ENCODE data around the gene TJP2.
"Not testable (repeated sequence)": the region's sequence is repeated elsewhere in the genome, so short reads cannot be mapped to it uniquely, and the experiment has no call there.

Gene TJP2

DNA sequence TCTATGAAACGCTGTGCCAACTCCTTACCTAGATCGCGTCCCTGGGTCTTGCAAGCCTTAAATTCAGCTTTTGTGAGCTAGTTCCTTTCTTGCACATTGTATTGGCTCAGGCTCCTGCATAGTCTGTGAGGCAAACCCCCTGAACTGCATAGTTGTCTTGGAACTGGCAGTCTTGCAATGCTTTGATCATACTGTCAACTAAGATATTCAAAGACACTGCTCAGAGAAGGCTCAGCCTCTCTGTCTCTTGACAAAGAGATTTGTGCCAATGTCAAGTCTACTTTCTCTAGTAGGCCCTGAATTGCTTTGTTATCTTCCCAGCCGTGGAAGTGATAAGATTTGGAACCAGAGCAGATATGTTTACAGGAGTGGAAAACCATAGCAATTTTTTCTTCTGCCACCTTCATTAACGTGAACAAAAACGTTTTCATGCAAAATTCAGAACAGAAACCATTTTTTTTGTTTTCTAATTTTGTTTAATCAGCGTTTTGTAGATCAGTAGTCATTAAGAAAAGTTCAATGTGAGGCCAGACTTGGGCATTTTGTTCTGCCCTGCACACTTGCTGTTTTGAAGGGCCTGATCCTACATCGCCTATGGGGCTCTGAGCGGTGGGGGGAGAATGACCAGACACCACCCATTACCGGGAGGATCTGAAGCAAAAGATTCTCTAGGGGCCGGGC lies 123.4 kb downstream of the TJP2 start:
- DNase-seq: peak; percentile 38

DNA sequence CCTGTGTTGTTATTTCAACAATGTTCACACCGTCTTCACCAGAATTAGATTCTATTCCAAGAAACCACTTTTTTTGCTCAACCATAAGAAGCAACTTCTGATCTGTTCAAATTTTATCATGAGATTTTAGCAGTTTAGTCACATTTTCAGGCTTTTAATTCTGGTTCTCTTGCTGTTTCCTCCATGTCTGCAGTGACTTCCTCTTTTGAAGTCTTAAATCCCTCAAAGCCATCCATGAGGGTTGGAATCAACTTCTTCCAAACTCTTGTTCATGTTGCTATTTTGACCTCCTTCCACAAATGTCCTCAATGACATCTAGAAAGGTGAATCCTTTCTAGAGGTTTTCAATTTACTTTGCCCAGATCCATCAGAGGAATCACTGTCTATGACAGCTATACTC lies 125.2 kb downstream of the TJP2 start:
- no peak for DNase-seq

DNA sequence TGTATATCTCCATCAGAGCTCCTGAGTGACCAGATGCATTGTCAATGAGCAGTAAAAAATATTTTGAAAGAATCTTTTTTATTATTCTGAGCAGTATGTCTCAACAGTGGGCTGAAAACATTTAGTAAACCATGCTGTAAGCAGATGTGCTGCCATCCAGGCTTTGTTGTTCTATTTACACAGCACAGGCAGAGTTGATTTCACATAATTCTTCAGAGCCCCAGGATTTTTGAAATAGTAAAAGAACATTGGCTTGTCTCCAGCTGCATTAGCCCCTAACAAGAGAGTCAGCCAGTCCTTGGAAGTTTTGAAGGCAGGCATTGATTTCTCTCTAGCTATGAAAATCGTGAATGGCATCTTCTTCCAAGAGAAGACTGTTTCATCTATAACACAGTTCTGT lies 125.7 kb downstream of the TJP2 start:
- no peak for DNase-seq

DNA sequence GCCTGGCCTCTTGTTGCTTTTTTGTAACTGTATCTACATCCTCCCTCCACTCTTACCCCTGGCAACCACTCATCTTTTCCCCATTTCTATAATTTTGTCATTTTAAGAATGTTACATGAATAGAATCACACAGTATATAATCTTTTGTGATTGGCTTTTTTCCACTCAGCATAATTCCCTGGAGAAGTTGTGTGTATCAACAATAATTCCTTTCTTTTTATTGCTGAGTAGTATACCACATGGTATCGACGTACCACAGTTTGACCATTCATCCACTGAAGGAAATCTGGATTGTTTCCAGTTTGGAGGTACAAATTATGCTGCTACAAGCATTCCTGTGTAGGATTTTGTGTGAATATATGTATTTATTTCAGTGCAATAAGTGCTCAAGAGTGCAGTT lies 129.3 kb downstream of the TJP2 start:
- DNase-seq: no peak

DNA sequence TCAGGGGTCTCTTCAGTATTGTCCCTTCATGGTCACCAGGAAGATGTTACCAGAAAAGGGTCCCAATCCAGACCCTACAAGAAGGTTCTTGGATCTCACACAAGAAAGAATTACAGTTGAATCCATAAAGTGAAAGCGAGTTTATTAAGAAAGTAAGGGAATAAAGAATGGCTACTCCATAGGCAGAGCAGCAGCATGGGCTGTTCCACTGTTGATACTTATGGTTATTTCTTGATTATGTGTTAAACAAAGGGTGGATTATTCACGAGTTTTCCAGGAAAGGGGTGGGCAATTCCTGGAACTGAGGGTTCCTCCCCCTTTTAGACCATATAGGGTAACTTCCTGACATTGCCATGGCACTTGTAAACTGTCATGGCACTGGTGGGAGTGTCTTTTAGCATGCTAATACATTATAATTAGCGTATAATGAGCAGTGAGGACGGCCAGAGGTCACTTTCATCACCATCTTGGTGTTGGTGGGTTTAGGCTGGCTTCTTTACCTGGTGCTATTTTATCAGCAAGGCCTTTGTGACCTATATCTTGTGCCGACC lies 132.9 kb downstream of the TJP2 start:
- not testable (repeated sequence) for DNase-seq

DNA sequence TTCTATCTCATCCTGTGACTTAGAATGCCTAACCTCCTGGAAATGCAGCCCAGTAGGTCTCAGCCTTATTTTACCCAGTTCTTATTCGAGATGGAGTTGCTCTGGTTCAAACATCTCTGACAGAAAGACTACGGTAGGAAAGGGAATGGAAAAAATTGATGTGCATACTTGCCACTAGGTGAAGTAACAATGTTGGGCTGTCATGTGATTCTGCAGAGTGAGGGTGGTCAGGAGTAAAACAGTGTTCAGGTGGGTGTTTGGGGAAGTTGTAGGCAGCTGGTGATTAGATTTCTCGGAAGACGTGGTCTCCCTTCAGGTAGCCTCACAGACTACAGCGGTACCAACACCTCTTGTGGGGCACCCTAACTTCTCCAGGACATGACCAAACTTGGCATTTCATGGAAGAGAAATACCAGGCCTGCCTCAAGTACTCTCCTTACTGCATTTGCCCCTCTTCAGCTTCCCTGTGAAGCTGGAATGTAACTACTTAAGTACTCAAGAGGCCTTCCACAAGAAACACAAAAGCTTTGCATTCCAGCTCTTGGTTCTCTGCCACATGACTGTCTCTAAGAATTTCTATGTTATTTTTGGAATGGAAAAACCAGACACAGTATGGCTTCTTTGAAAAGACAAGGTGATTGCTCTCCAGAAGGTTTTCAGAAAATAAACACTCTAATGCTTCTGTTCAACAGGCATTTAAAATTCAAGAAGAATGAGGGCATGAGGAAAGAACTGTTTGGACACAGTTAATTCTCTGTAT lies 133.5 kb downstream of the TJP2 start:
- peak; percentile 72 for DNase-seq

DNA sequence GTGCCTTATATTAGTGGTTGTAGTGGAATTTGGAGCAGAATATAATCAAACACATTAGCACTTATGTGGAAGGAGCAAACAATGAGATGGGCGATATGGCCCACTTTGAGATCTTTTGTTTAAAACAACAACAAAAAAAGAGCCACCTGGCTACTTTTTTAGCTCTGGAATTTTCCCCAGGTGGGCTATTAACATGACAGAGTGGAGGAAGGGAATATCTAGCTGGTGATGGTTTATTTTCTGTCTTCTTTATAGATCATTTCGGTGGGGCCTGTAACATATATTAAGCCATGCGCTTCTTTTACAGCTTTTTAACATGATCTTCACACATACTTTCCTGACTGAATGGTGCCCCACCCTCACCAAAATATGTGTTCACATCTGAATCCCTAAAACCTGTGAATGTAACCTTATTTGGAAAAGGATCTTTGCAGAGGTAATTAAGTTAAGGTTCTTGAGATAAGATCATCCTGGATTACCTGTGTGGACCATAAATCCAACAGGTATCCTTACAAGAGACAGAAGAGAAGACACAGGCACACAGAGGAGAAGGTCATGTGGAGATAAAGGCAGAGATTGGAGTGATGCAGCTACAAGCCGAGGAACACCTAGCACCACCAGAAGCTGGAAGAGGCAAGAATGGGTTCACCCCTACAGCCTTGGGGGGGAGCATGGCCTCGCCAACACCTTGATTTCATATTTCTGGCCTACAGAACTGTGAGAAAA lies 134.3 kb downstream of the TJP2 start:
- DNase-seq: no peak

DNA sequence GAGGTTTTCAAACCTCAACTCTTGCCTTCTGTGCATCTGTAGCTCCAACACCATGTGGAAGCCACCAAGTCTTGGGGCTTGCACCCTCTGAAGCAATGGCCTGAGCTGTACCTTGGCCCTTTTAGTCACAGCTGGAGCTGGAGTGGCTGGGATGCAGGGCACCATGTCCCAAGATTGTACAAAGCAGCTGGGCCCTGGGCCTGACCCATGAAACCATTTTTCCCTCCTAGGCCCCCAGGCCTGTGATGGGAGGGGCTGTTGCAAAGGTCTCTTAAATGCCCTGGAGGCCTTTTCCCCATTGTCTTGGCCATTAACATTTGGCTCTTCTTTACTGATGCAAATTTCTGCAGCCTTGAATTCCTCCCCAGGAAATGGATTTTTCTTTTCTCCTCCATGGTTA lies 139.1 kb downstream of the TJP2 start:
- no peak for DNase-seq

DNA sequence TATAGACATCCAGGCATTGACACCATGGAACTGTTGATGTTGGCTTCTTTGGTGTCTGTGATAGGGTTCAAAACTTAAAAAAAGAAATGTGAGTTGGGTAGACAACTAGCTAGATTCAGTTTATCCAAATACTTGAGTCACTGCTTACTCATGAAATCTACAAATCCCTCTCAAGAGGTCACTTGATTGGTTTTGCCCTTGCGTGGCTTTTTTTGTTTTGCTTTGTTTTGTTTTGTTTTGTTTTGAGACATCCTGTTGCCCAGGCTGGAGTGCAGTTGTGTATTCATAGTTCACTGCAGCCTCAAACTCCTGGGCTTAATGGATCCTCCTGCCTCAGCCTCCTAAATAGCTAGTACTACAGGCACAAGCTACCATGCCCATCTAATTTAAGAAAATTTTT lies 140.5 kb downstream of the TJP2 start:
- no peak for DNase-seq

DNA sequence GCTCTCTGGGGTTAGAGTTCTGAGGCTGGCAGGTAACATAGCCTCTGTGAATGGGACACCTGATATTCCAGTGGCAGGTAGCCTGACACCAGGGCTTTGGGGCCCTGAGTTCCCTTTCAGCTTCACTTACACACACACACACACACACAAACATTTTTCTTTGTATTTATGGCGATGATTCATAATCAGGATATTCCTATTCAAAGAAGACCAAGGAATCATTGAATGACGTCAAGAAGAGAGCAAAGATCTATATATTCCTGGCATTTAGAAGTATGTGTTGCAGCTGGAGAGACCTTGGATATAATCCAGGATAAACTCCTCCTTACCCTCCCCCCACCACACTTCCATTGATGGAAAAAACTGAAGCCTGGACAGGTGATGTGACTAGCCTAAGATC lies 143.0 kb downstream of the TJP2 start:
- no peak for DNase-seq

DNA sequence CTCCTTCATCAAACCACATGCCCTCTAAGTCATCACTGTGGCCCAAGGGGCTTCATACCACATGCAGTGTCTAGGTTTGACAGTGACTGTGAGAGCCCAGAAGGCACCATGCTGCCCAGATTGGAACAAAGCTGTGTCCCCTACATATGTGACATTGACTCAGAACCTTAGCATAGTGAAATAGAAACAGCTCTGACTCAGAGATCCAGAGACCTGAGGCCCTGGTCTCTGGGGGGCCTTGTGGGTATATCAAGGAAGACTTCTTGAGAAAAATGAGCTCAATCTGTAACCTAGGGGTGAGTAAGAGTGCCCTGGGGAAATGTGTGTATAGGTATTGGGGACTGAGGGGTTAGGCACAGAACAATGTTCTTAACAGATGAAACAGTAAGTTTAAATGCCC lies 143.8 kb downstream of the TJP2 start:
- no peak for DNase-seq

DNA sequence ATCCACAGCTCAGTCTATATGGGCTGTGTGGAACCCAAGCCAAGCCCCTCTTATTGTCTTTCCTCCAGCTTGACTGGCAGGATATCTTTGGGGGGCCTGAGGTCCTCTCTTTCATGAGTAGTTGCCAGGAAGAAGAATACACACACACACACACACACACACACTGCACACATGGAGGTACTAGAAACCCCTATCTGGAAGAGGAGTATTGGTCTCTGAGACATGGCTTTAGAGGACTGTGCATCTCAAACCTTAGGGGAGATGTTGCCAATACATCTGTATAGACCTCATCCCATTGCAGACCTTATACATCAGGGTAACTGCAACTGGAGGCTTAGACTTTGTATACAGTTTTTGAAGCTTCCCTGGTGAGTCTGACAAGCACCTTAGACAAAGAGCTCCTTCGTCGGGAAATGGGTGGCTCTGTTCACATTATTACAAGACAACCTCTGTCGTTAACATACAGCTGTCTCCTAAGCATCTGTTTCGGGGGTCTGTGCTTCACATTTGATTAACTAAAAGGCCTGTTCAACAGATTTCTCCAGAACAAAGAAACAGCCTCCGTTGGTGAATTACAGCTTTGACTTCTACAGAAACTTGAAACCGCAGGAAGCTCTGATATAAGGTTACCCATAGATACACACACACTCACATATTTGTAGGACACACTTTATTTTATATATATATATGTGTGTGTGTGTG lies 145.4 kb downstream of the TJP2 start:
- peak; percentile 67 for DNase-seq

DNA sequence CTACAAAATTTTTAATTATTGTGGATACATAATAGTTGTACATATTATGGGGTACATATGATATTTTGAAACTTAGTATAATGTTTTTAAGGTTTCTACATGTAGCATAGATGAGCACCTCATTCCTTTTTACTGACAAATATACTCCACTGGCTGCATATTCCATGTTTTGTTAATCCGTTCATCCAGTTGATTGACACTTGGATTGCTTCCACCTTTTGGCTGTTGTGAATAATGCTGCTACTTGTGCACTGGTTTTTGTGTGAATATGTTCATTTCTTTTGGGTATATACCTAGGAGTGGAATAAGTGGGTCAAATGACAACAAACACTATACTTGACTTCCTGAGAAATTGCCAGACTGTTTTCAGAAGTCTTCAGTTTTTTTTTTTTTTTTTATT lies 148.2 kb downstream of the TJP2 start:
- no peak for DNase-seq

DNA sequence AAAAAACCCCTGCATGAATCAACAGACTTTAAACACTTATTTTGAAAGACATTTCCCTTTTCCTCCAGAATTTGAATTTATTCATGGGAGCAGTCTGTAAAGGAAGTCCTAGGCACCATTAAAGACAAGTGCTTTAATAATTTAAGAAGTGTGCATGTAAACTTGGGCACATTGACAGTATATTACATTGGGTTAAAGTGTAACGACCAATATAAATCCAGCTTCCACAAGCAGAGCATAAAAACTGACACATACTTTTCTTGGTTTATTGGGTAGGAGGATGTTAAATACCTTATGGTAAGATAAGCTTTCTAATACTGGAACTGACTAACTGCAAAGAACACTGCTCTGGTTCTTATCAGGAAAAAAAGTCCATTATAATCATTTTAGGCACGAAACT lies 149.8 kb downstream of the TJP2 start:
- no peak for DNase-seq

Measured in eye (tissue), 1 donor.